OCI-M1 (cell line): ENCODE results near the gene EIF6.
"Not testable (repeated sequence)": the region's sequence is repeated elsewhere in the genome, so short reads cannot be mapped to it uniquely, and the experiment has no call there.

Source experiments
- DNase-seq: peaks from one replicate; lab custom pipeline; 2025; lab: John Stamatoyannopoulos, UW

The EIF6 gene

DNA sequence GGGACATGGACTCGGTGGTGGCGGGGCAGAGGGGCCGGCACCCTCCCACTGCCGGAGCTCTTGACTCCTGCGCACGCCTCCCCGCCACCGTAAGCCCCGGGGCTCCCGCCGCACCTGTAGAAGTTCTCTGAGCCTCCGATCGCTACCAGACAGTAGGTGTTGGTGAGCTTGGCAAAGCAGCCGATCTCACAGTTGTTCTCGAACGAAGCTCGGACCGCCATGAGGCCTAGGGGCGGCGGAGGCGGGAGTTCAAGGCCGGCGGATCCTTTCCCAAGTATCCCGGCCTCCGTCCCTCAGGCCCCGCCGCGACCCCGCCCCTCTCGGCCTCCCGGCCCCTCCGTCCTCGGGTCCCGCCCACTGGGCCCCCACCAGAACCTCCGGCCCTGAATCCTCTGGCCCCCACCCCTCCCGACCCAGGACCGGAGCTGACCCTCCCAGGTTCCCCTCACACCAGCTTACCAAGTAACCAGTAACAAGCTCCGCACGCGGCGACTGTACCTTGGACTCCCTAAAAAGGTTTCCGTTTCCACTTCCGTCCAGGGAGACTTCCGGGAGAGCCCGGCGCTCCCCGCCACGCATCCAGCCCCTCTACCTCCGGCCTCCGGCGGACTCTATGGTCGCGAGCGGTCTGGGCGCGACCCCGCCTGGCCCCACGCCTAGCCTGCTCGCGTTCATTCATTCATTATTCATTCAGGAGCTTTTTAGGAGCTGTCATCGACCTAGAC lies at the start of gene EIF6:
EIF6 (minus strand) TSS at position 506 of the 725 bp plus-strand sequence; CDS start at position 221, 285 bp downstream.
- DNase-seq, result peak; percentile 95

DNA sequence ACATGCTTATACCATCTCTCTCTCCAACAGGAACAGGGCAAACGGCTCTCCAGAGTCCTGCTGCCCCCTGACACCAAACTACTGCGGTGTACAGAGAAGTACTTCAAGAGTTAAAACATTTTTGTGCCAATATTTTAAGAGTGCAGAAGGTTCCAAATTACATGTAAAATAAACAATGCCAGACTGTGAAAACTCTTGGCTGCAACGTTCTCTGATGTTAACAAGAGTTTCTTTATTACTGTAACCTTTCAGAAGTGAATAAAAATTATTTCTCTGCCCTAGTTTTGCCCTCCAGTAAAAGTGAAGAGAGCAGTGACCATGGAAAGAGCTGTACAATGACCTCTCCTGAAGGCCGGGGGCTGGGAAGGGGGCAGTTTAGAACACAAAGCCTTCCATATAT lies 49.0 kb upstream of the EIF6 start:
- no peak for DNase-seq

DNA sequence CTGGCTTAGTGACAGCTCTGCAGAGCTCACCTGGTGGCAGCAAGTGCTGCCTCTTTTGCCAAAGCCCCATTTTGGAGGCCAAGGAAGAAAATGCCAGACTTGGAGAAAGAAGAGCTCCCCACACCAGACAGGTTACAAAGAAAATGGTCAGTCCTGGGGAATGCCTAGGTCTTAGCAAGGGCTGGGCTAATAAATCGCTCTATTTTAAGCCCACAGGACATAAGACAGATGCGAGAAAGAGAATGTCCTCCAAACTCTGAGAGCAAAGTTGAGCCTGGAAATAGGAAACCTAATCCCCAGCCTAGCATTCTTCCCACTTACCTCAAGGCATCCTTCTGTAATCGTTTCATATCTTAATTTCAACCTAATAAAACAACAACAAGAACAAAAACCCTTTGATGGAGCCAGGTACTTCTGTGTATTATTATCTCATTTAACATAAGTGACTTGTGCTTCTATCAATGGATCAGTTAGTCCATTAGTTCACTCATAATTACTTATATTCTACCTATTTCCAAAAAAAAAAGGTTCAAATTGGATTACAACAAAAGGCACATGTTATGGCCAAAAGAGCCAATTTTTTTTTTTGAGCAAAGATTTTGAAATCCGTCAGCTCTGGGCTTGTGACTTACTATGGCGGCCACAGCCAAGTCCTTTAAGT lies 48.1 kb upstream of the EIF6 start:
- DNase-seq, result no peak

DNA sequence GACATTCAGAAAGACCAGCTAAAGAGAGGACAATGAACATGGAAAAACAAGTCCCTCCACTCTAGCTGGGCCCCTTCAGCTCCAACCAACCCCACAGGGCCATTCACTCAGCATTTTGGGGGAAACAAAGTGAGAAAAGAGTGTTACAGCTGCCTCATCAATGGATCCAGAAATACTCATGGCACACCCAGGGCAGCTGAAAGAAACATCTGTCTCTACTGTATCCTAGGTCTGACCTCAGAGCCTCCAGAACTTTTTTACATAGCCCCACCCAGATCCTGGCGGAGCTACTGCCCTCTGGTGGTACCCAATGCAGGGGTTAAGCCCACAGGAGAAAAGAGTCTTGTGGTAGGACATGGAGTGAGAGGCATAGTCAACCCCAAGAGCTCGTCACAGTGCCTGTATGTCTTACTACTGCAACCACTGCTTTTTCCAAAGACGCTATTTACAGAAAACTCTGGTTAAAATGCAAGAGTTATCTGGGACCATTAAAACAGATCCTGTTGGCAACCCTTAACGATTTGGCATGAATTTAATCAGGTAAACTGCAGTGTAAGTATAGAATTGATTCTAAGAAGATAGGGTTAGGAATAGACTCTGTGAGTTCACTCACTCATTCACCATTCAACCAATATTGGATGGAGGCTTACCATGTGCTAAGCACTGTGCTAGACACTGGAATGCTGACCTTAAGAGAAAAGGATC lies 45.0 kb upstream of the EIF6 start:
- DNase-seq, result peak; percentile 84

DNA sequence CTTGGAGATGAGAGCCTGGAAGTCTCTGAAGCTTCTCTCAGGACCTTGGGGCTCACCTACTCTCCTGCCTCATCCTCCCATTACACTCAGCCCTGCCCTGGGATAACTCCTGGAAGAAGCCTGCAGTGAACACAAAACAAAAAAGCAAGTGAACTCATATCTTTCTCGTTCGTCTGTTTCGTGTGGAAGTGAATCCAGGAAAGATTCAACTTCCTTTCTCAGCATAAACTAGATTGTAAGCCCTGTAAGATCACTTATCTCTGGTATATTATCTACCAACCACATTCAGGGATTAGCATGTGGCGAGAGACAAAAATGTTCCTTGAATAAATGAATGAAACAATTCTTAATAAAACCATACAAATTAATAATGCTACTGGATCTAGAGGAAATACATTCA lies 44.1 kb upstream of the EIF6 start:
- DNase-seq, result no peak

DNA sequence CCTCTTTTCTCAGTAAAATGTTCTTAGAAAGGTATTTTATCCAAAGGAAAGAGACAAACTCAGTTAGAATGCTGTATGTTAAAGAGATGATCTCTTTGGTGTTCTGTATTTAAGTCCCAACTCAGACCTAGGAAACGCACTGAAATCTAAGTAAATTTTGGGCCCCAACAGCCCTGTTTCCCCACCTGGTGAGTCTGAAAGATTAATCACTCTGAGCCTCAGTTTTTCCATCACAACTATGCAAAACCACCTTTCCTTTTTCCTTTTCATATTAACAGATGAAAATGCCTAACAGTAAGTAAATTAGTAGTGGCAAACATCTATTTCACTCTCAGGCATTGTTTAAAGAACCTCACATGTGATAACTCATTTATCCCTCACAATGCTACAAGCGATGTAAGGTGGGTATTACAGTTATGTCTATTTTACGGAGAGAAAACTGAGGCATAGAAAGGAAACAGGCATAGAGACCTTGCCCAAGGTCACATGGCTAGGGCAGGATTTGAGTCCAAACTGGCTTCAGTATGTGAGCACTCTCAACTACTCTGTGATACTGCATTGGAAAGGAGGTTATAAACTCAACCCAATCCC lies 43.6 kb upstream of the EIF6 start:
- no peak for DNase-seq

DNA sequence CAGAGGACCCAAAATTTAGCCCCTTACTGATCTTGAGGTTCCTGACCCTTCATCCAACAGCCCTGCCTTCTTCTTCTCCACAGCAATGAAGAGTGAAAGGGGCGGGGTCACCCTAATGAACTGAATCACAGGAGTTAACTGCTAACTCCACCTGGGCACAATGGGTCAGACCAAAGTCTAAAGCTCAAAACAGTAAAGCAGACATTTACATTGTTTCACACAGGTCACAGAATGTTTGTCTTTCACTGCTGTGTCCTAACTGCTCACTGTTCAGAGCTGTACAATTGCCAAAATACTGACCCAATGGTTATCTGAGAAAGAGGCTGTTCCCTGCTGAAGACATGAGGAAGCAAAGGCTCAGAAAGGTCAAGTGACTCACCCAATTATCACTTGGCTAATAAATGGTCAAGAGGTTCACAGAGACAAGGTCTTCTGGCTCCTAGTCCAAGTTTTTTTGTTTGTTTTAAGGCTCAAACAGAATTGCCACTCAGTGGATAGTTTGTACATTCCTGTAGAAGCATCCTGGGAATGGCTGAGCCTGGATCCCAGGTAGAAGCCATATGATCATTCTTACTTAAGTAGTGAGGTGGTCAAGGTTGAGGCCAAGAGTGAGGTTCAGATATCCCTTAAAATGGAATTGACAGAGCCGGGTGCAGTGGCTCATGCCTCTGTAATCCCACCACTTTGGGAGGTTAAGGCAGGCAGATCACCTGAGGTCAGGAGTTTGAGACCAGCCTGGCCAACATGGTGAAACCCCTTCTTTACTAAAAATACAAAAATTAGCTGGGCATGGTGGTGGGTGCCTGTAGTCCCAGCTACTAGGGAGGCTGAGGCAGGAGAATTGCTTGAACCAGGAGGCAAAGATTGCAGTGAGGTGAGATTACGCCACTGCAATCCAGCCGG lies 42.8 kb upstream of the EIF6 start:
- DNase-seq, result peak; percentile 24

DNA sequence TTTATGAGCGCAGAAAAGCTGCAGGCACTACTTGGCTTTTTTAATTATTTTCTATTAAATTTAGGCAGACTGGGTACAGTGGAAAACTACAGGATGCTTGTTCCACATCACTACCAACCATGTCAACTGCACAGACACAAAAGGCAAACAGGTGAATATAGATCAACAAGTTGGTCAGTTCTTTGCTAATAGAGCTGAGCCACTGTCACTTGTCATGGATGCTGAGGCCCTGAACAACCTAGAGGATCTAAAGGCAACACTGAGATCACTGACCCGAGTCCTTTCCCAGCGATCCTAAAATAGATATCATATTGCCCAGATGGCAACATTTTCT lies 42.1 kb upstream of the EIF6 start:
- no peak for DNase-seq

DNA sequence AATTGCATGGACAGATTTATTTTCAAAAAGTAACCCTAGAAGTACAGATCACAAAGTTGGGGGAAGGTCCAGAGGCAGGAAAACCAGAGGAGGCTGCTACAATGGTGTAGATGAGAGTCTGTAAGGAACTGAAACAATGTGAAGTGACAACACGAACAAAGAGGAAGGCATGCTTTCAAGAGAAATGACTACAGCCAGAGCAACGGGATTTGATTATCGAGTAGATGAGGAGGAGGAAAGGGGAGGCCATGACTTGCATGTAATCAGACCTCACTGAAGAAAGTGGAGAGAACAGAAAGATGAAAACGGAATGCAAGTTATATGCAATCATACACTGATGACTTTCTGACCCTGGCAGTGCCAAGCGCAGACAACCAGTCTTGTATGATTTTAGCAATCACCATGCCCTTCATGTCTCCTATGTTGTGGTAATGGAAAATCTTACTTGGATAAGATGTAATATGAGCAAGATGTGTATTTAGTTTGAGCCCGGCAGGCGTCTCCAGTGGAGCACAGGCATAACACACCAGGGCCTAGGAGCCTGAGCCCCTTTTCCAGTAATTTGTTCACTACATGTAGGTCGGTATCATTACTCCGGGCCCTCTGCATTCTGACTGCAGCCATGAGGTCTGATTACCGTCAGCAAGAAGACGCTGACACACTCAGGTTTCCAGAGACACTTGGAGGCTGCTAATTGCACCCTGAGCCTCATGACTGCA lies 41.6 kb upstream of the EIF6 start:
- peak; percentile 38 for DNase-seq

DNA sequence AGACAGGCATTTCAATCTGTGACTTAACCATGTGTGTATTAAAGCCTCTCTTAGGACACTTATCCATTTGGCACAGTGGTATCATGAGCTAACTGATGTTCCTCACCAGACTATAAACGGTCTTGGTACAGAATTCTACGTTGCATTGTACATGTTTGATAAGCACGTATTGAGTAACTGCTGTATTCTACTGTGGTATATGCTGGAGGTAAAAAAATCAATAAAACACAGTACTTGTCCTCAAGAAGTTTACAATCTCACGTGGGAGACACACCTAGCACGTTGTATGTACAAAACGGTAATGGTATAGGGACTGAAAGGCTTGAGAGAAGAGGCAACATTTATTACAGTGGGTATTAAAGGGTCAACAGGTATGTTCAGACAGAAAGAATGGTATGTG lies 40.8 kb upstream of the EIF6 start:
- DNase-seq, result peak; percentile 31

DNA sequence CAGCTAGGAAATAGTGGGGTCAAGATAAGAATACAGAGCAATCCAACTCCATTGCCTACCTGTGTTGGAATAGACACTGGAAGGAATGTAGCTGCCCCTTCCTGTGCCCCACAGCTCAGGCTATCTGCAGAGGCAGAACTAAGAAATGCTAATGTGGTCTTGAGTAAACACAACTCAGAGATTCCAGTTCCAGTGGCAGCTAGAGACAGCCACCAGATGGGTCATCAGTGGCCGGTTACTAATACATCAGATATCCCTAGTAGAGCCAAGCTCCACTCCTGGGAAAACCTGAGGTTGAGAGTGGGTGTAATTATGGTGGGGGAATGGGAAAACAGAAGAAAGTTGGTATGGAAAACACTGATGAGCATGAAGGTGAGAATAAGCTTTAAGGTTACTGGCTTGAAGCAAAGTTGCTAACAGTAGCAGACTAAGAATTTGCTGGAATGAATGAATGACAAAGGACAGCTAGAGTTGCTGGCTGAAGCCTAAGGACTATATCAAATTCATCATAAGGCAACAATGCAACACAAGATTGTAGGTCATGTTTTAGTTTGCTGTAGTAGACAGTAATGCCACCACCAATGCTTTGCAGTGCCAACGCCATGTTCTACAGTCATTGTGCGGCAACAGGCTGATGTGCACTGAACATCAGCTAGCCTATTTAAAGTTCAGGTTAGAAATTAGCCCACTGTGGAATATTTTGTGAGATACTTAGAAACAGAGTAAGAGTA lies 36.0 kb upstream of the EIF6 start:
- DNase-seq, result no peak

DNA sequence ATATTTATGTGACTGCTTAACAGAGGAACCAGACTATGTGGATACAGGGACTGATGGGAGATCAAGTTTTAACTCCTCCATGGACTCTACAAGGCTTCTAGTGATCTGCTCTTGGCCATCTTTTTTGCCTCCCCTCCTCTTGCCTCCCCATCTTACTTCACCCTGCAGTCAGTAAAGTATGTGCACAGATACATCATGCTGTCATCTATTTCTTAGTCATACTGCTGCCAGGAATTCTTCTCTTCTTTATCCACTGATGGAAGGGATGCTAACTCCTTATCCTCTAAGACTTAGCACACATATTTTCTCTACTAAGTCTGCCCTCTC lies 35.3 kb upstream of the EIF6 start:
- no peak for DNase-seq

DNA sequence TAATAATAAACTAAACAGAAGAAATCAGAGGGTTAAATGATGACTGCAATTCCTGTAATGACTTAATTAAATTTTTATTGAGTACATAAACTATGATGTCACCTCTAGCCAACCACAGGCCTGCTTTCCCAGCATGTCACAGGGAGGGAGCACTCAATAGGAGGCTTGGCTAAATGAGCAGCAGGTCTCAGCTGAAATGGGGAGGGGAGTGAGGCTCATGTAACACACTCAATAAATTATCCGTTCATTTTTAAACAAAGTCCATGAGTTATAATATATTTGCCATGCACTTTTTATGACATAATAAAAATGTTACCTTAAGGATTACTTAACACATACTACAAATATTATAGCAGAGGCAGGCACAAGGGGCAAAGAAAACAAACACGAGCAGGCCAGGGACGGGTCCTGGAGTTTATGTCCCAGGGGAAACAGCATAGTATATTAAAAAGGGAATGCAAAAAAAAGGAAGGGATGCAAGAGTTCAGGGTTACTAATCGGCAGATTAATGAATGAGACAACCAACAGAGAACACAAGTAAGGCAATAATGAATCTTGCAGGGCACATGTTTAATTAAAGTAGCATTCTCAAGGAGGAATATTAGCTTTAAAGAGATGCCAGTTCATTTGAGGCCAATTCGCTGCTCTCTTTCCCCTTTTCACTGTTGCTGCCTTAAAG lies 34.8 kb upstream of the EIF6 start:
- no peak for DNase-seq

DNA sequence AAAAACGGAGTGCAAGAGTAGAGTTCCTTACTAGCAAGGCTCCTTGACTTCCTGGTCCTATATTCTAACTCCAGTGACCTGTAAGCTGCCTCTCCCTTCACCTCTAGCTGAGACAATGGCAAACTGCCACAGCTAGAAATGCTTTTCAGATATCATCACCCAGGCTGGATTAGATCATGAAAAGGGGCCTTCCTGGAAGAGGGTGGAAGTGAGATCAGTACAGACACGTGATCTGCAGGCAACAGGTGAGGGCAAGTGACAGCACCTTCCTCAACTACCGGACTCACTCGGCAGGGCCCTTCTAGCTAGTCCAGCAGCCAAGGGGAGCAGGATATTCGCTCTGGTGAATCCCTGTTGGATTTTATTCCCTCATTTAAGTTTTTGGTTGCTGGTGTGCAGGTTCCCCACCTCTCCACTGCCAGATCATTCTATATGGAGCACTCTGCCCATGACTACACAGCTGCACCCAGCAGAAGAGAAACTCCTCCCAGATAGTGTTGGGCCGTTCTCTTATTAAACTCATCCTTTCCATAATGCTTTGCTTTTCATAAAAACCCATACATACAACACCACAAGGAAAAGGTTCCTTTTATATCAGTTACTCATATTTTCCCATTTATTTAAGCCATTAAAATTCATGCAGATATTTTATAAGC lies 34.1 kb upstream of the EIF6 start:
- DNase-seq, result no peak

DNA sequence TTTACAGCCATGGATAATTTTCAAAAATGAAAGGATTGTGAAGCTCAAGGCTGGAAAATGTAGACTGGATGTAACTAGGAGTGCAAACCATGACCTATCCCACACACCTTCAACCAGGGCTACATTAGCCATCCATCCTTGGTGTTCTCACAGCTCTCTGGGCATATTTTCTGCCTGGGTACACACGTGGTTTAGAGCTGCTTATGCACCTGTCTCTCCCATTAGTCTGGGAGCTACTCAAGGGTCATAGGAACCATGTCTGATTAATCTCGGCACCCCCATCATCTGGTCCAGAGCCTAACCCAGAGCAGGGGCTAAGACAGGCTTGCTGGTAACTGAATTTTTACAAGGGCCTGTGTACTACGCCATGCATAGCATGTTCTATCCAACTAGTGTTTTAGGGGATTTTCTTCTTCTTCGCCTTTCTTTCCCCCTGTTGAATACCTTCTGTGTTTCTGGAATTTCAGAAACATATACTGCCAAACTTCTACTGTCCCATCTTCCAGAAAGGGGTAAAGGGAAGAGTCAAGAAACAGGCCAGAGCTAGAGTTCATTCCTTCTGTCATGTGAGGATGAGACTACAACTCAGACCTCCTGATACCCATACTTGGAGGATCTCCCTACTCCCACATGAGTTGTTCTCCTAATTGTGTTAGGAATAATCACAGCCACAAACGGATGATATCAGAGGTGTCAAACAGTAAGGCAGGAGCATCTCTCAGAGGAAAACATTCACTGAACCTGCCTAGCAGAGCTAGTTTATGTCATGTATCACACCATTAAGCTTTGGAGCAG lies 33.0 kb upstream of the EIF6 start:
- DNase-seq, result no peak

DNA sequence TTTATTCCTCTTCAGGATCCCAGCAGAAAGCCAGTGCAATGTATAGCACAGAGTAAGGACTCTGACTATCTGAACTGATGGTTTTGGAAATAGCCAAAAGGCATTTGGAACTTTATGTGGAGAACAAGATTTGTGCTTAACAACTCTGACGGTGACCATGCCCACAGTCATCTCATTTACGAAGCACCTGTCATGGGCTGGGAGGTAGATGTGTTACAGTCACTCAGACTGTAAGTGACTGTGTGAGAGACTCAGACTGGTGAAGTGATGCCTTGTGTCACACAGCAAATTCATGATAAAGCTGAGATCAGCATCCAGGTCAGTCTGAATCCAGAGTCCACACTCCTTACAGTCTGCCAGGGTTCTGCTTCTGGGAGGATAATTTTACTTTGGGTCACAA lies 31.5 kb upstream of the EIF6 start:
- no peak for DNase-seq

DNA sequence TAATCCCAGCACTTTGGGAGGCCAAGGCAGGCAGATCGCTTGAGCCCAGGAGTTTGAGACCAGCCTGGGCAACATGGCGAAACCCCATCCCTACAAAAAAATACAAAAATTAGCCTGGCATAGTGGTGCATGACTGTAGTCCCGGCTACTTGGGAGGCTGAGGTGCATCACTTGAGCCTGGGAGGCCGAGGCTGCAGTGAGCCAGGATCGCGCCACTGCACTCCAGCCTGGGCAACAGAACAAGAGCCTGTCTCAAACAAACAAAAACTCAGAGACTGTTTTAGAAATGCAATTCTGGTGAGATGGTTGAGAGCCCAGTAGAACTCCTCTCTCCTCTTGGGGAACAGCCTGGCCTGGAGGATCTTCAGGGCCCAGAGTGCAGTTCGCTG lies 31.1 kb upstream of the EIF6 start:
- not testable (repeated sequence) for DNase-seq

DNA sequence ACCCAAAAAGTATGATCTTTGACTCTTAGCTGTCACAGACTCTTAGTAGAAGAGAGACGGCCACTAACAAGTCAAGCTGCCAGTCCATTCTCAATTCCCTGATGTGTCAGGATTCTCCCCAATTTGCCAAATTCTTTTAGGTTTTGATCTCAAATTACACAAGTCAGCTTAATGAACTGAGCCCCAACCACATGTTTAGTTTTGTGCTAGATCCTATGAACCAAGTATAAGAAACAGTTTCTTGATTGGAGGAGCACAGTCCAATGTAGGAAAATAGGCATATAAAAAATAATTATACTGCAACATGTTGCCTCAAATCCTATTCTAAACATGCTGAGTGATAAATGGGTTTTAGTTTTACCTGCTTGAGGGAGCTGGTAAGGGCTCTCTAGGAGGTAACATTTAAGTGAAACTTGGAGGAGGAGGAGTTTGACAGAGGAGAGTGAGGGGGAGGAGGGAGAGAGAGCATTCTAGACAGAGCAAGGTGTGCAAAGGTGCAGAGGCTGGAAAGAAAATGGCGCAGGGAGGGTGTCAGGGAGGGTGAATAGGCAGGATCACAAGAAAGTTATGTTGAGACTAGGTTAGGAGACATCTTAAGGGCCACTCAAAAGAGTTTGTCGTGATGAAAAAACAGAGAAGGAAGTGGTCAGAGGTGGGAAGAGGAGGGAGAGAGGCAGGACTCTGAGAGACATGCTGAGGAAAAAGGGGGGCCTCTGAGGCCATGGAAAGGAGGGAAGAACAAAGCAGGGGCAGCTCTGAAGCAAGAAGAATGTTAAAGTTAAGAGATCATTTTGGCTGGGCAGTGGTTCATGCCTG lies 30.5 kb upstream of the EIF6 start:
- DNase-seq, result no peak
